Transverse colon (tissue), 3 donors: ENCODE data around the gene UBTF.

Experiments
- POLR2A ChIP-seq: fragments of 450-650 bp; IDR thresholded peaks from one replicate; pipeline ENCODE4 v1.6.1; 2016; ENCODE audit warnings: antibody characterized with exemption, mild to moderate bottlenecking, moderate library complexity
- TF ChIP-seq, protein P1 (sequence below), 5 experiments: fragments of 200-600 bp in 3 of 5; fragments of 450-650 bp in 2 of 5; sonication (generic) in 3 of 5; IDR thresholded peaks; 1 replicate in 2 of 5; 2 replicates in 3 of 5; pipeline ENCODE4 v1.5.1; 2016 to 2017; ENCODE audit warnings: antibody characterized with exemption in 5 of 5, inconsistent platforms in 3 of 5, mild to moderate bottlenecking in 2 of 5, moderate library complexity in 1 of 5

DNA sequence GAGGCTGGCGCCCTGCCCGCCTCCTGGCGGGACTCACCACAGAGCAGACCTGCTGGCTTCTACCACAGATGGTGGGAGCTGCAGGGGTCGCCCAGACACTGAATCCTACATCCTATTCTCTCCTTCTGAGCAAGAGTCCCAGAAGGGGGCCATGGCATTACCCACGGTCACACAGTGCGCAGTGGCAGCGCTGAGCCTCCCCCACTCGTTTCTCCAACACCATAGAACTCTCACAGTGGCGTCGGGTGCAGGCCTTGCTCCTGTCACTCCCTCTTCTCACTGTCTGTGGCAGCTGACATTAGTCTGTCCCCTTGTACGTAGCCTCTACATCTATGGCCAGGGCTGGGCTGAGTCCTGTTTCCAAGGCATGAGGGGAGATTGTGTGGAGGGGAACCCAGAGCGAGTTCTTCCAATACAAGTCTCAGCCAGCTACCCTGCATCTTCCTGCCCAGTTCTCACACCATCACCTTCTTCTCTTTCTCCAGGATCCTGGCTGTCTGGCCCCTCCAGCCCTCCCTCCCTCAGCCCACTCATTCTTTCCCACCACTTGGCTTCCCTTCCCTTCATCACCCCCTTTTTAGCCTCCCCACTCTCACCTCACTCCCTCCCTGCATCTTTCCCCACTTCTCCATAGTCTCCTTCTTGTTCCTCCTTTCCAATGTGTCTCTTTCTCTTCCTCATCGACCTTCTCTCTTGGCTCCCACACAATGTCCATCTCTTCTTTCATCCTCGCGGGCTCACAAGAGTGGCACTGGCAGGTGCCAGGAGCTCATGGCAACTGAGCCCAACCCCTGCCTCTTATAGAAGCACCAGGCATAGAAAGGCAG, 5.9 kb downstream of the UBTF start:
- TF ChIP-seq POLR2A = no peak
- TF ChIP-seq, protein P1, sequence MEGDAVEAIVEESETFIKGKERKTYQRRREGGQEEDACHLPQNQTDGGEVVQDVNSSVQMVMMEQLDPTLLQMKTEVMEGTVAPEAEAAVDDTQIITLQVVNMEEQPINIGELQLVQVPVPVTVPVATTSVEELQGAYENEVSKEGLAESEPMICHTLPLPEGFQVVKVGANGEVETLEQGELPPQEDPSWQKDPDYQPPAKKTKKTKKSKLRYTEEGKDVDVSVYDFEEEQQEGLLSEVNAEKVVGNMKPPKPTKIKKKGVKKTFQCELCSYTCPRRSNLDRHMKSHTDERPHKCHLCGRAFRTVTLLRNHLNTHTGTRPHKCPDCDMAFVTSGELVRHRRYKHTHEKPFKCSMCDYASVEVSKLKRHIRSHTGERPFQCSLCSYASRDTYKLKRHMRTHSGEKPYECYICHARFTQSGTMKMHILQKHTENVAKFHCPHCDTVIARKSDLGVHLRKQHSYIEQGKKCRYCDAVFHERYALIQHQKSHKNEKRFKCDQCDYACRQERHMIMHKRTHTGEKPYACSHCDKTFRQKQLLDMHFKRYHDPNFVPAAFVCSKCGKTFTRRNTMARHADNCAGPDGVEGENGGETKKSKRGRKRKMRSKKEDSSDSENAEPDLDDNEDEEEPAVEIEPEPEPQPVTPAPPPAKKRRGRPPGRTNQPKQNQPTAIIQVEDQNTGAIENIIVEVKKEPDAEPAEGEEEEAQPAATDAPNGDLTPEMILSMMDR (IDR thresholded peaks at IDR 0.05) = no peak
